Stimulated activated CD4-positive, alpha-beta T cell treated with anti-CD3 and anti-CD28 coated beads, TNF-alpha, amount 100 ng/mL, for 1 hour (primary cell): ENCODE measurements around the gene TCEAL7.

Source experiments
- DNase-seq, 3 donors: peaks; one replicate each; pipeline ENCODE4 v3.0.0-alpha.2; 2020; ENCODE audit warnings: low read depth in 3 of 3, low spot score in 1 of 3

TCEAL7 gene

DNA sequence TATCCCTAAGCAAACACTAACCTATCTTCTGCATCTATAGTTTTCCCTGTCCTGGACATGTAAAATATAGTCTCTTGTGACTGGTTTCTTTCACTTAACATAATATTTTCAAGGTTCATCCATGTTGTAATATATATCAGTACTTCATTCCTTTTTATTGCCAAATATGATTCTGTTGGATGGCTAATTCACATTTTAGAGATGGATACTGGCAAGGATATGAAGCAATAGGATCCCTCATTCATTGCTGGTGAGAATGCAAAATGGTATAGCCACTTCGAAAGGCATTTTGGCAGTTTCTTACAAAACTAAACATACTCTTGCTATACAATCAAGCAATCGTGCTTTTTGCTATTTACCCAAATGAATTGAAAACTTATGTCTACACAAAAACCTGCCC lies 33.0 kb downstream of the TCEAL7 start:
- DNase-seq = no peak

DNA sequence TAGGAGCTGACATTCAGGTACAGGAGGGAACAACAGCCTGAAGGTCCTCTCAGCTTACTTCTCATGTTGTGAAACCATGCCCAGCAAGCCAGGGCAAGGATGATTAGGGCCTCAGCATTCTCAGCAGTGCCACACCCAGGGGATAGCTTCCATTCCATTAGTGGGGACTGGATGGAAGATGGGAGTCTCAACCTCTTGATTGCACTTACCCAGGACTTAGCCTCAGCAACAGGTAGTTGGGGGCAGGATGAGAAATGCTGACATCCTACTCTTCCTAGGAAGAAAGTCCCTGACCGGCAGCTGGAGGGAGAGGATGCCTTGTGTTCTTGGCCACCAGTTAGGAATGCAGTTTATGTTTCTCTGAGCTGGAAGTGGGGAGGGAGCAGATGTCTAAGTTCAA lies 37.5 kb downstream of the TCEAL7 start:
- no peak for DNase-seq

- DNase-seq = no peak
Observed at GRCh38 chrX:103369479-103369878, 39.4 kb downstream of the TCEAL7 start.

DNA sequence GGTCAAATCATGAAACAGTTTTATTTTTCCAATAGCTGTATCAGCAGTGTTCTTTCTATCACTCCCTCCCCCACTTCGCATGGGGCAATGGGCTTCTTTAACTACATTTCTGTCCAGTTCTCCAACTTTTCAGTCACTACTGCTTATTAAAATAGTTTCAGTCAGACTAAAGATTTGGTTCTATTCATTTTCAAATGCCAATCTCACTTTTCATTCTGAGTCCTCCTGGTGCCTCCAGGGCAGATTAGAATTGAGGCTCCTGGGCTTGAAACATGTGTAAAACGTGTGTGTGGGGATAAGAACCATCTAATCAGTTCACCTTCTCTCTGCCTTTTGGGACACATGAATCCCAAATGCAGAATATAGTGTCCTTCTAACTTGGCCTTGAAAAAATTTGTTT lies 42.8 kb downstream of the TCEAL7 start:
- DNase-seq = no peak

- no peak for DNase-seq
Observed at GRCh38 chrX:103373581-103373980, 43.5 kb downstream of the TCEAL7 start.

GRCh38 chrX:103376118-103376978 lies 46.3 kb downstream of the TCEAL7 start, which contains the start of gene BEX3:
BEX3 (plus strand) TSS chrX:103376538; CDS start chrX:103377522, 984 bp downstream.
- no peak for DNase-seq

DNA sequence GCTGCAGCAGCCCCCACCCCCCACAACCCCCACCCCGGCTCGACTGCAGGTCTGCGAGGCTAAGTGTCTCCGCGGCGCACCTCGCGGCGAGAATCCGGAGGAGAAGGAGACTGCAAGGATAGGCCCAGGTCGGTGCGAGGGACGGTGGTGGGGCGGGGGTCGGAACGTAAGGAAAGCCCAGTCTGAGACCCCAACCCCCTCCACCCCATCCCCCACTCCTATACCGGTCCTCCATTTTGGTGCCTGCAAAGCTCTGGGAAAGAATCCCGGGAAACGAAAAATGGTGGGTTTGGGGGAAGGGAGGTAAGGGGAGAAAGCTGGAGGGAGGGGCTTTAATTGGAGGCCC lies 46.9 kb downstream of the TCEAL7 start:
- DNase-seq = no peak

- no peak for DNase-seq
Observed at GRCh38 chrX:103378990-103379389, 49.0 kb downstream of the TCEAL7 start.
